ENCODE measurements around the gene CAMK2B.

Gene CAMK2B

GRCh38 chr7:44276571-44277221, 48.7 kb downstream of the CAMK2B start:
- no peaks in the 10 kb centered on the region for H3K27me3 ChIP-seq (replicated peaks; ENCODE audit: control insufficient read depth, insufficient read depth, low read length, poor library complexity, severe bottlenecking)
- DNase-seq = no peak

GRCh38 chr7:44275957-44276570, 49.3 kb downstream of the CAMK2B start:
- Histone ChIP-seq H3K27me3 (replicated peaks; ENCODE audit: control insufficient read depth, insufficient read depth, low read length, poor library complexity, severe bottlenecking) (no peaks in the 10 kb centered on the region), H3K9me3 (ENCODE audit: control insufficient read depth, low read length) (no peaks in the 10 kb centered on the region), H3K4me1 (ENCODE audit: control insufficient read depth, insufficient read depth, low read length, poor library complexity, severe bottlenecking) (no peaks in the 10 kb centered on the region), H3K36me3 (ENCODE audit: control insufficient read depth, insufficient read depth, low read length) (no peaks in the 10 kb centered on the region), H3K27ac (ENCODE audit: insufficient read depth, low read length, poor library complexity, severe bottlenecking) (no peak overlapping the region), H3K4me3 (ENCODE audit: insufficient read depth, low read depth, low read length, poor library complexity, severe bottlenecking) (no peak overlapping the region)
- DNase-seq = no peak

More at GRCh38 chr7:44276571-44277221, 48.7 kb downstream of the CAMK2B start:
- Histone ChIP-seq H3K4me3 (ENCODE audit: insufficient read depth, low read depth, low read length, poor library complexity, severe bottlenecking) (no peak overlapping the region), H3K36me3 (ENCODE audit: control insufficient read depth, insufficient read depth, low read length) (no peaks in the 10 kb centered on the region), H3K4me1 (ENCODE audit: control insufficient read depth, insufficient read depth, low read length, poor library complexity, severe bottlenecking) (no peaks in the 10 kb centered on the region), H3K27ac (ENCODE audit: insufficient read depth, low read length, poor library complexity, severe bottlenecking) (no peak overlapping the region), H3K9me3 (ENCODE audit: control insufficient read depth, low read length) (no peaks in the 10 kb centered on the region)

- no peak for DNase-seq
- H3K27ac ChIP-seq (ENCODE audit: insufficient read depth, low read length, poor library complexity, severe bottlenecking) = no peak overlapping the region
- no peak overlapping the region for H3K4me3 ChIP-seq (ENCODE audit: insufficient read depth, low read depth, low read length, poor library complexity, severe bottlenecking)
- no peaks in the 10 kb centered on the region for H3K4me1 ChIP-seq (ENCODE audit: control insufficient read depth, insufficient read depth, low read length, poor library complexity, severe bottlenecking)
- no peaks in the 10 kb centered on the region for H3K27me3 ChIP-seq (replicated peaks; ENCODE audit: control insufficient read depth, insufficient read depth, low read length, poor library complexity, severe bottlenecking)
- no peaks in the 10 kb centered on the region for H3K36me3 ChIP-seq (ENCODE audit: control insufficient read depth, insufficient read depth, low read length)
- no peaks in the 10 kb centered on the region for H3K9me3 ChIP-seq (ENCODE audit: control insufficient read depth, low read length)
Measured at GRCh38 chr7:44275146-44275545, 50.2 kb downstream of the CAMK2B start.

GRCh38 chr7:44274623-44274975, 50.8 kb downstream of the CAMK2B start:
- Histone ChIP-seq H3K27ac (ENCODE audit: insufficient read depth, low read length, poor library complexity, severe bottlenecking) (no peak overlapping the region), H3K27me3 (replicated peaks; ENCODE audit: control insufficient read depth, insufficient read depth, low read length, poor library complexity, severe bottlenecking) (no peaks in the 10 kb centered on the region), H3K36me3 (ENCODE audit: control insufficient read depth, insufficient read depth, low read length) (no peaks in the 10 kb centered on the region), H3K4me3 (ENCODE audit: insufficient read depth, low read depth, low read length, poor library complexity, severe bottlenecking) (no peak overlapping the region), H3K9me3 (ENCODE audit: control insufficient read depth, low read length) (no peaks in the 10 kb centered on the region), H3K4me1 (ENCODE audit: control insufficient read depth, insufficient read depth, low read length, poor library complexity, severe bottlenecking) (no peaks in the 10 kb centered on the region)
- no peak for DNase-seq

- Histone ChIP-seq H3K4me1 (ENCODE audit: control insufficient read depth, insufficient read depth, low read length, poor library complexity, severe bottlenecking) (no peaks in the 10 kb centered on the region), H3K27me3 (replicated peaks; ENCODE audit: control insufficient read depth, insufficient read depth, low read length, poor library complexity, severe bottlenecking) (no peaks in the 10 kb centered on the region)
Measured at GRCh38 chr7:44273681-44274622, 51.4 kb downstream of the CAMK2B start.

GRCh38 chr7:44272981-44273380, 52.4 kb downstream of the CAMK2B start:
- H3K27me3 ChIP-seq (replicated peaks; ENCODE audit: control insufficient read depth, insufficient read depth, low read length, poor library complexity, severe bottlenecking) = no peaks in the 10 kb centered on the region
- H3K4me3 ChIP-seq (ENCODE audit: insufficient read depth, low read depth, low read length, poor library complexity, severe bottlenecking) = no peak overlapping the region
- no peaks in the 10 kb centered on the region for H3K9me3 ChIP-seq (ENCODE audit: control insufficient read depth, low read length)
- no peak for DNase-seq
- no peaks in the 10 kb centered on the region for H3K4me1 ChIP-seq (ENCODE audit: control insufficient read depth, insufficient read depth, low read length, poor library complexity, severe bottlenecking)
- H3K36me3 ChIP-seq (ENCODE audit: control insufficient read depth, insufficient read depth, low read length) = no peaks in the 10 kb centered on the region
- H3K27ac ChIP-seq (ENCODE audit: insufficient read depth, low read length, poor library complexity, severe bottlenecking) = no peak overlapping the region

More at GRCh38 chr7:44273681-44274622, 51.4 kb downstream of the CAMK2B start:
- no peak overlapping the region for H3K4me3 ChIP-seq (ENCODE audit: insufficient read depth, low read depth, low read length, poor library complexity, severe bottlenecking)
- DNase-seq = no peak
- H3K27ac ChIP-seq (ENCODE audit: insufficient read depth, low read length, poor library complexity, severe bottlenecking) = no peak overlapping the region
- no peaks in the 10 kb centered on the region for H3K36me3 ChIP-seq (ENCODE audit: control insufficient read depth, insufficient read depth, low read length)
- H3K9me3 ChIP-seq (ENCODE audit: control insufficient read depth, low read length) = no peaks in the 10 kb centered on the region

GRCh38 chr7:44272456-44272855, 52.9 kb downstream of the CAMK2B start:
- no peak for DNase-seq
- no peaks in the 10 kb centered on the region for H3K9me3 ChIP-seq (ENCODE audit: control insufficient read depth, low read length)
- no peak overlapping the region for H3K27ac ChIP-seq (ENCODE audit: insufficient read depth, low read length, poor library complexity, severe bottlenecking)
- H3K4me3 ChIP-seq (ENCODE audit: insufficient read depth, low read depth, low read length, poor library complexity, severe bottlenecking) = no peak overlapping the region
- H3K27me3 ChIP-seq (replicated peaks; ENCODE audit: control insufficient read depth, insufficient read depth, low read length, poor library complexity, severe bottlenecking) = no peaks in the 10 kb centered on the region
- H3K4me1 ChIP-seq (ENCODE audit: control insufficient read depth, insufficient read depth, low read length, poor library complexity, severe bottlenecking) = no peaks in the 10 kb centered on the region
- no peaks in the 10 kb centered on the region for H3K36me3 ChIP-seq (ENCODE audit: control insufficient read depth, insufficient read depth, low read length)

GRCh38 chr7:44269943-44270493, 55.4 kb downstream of the CAMK2B start:
- Histone ChIP-seq H3K4me1 (ENCODE audit: control insufficient read depth, insufficient read depth, low read length, poor library complexity, severe bottlenecking) (no peaks in the 10 kb centered on the region), H3K27ac (ENCODE audit: insufficient read depth, low read length, poor library complexity, severe bottlenecking) (no peak overlapping the region), H3K9me3 (ENCODE audit: control insufficient read depth, low read length) (no peaks in the 10 kb centered on the region), H3K27me3 (replicated peaks; ENCODE audit: control insufficient read depth, insufficient read depth, low read length, poor library complexity, severe bottlenecking) (no peaks in the 10 kb centered on the region), H3K36me3 (ENCODE audit: control insufficient read depth, insufficient read depth, low read length) (no peaks in the 10 kb centered on the region), H3K4me3 (ENCODE audit: insufficient read depth, low read depth, low read length, poor library complexity, severe bottlenecking) (no peak overlapping the region)
- no peak for DNase-seq

GRCh38 chr7:44269417-44269816, 56.0 kb downstream of the CAMK2B start:
- H3K4me1 ChIP-seq (ENCODE audit: control insufficient read depth, insufficient read depth, low read length, poor library complexity, severe bottlenecking) = no peaks in the 10 kb centered on the region
- H3K36me3 ChIP-seq (ENCODE audit: control insufficient read depth, insufficient read depth, low read length) = no peaks in the 10 kb centered on the region
- no peak for DNase-seq
- H3K4me3 ChIP-seq (ENCODE audit: insufficient read depth, low read depth, low read length, poor library complexity, severe bottlenecking) = no peak overlapping the region
- H3K27ac ChIP-seq (ENCODE audit: insufficient read depth, low read length, poor library complexity, severe bottlenecking) = no peak overlapping the region
- no peaks in the 10 kb centered on the region for H3K9me3 ChIP-seq (ENCODE audit: control insufficient read depth, low read length)
- H3K27me3 ChIP-seq (replicated peaks; ENCODE audit: control insufficient read depth, insufficient read depth, low read length, poor library complexity, severe bottlenecking) = no peaks in the 10 kb centered on the region

All from effector memory CD4-positive, alpha-beta T cell (primary cell).